HK-2 (cell line): ENCODE results near the gene ZFAND4.
"Not testable (repeated sequence)": the region's sequence is repeated elsewhere in the genome, so short reads cannot be mapped to it uniquely, and the experiment has no call there.

Experiments used
- DNase-seq: peaks from one replicate; pipeline ENCODE4 v3.0.0-alpha.2; 2018; ENCODE audit not compliant: unreplicated experiment

ZFAND4 gene

GRCh38 chr10:45672181-45673073 lies at the start of gene ZFAND4:
Gene ZFAND4 (minus strand): TSS chr10:45672772. CDS start chr10:45663725, 9,047 bp downstream.
- DNase-seq: peak; percentile 100

- DNase-seq: not testable (repeated sequence)
Measured at GRCh38 chr10:45721503-45721902, 48.9 kb upstream of the ZFAND4 start.

- DNase-seq: not testable (repeated sequence)
Measured at GRCh38 chr10:45717642-45718041, 45.1 kb upstream of the ZFAND4 start.

DNA sequence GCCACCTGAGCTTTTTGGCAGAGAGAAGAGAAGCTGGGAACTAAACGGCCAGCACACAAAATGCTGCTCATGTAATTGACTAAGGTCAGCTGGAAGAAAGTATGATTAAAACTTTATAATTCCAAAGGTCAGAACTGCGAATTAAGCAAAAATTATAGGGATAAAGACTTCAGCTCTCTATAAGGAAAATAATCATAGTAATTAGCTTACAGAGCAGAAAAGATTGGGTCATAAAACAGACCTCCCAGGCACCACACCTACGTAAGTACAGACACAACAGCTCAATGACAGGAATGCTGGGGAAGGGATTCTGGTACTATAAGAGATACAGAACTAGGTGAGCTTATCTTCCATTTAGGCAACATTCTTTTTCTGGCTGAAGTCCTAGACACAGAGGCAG lies 44.5 kb upstream of the ZFAND4 start:
- DNase-seq: not testable (repeated sequence)

- not testable (repeated sequence) for DNase-seq
Measured at GRCh38 chr10:45711223-45711622, 38.7 kb upstream of the ZFAND4 start.

DNA sequence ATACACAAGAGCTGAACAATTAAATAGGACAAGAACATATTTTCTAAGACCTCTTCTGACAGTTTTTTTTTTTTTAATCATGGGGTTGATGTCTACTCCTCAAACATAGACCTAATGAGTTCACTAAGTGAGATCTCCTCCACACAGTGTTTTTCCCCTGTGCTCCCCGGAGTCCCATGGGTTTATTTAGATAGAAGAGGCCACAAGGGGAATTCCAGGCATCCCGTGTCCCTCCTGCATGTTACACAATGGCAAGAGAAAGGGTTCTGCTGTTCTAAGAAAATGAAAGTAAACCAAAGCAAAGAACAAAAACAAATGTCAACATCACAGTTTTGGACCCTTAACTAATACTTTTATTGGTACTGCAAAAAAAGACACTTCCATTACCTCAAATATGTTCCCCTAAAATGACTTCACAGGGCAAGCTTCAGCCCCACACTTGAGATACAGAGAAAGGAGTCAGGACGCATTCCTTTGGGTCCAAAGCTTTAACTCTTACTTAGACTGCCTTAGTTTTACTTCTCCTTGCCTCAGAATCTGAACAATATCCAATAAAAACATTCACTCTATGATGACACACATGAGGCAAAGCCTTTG lies 37.7 kb upstream of the ZFAND4 start:
- not testable (repeated sequence) for DNase-seq

GRCh38 chr10:45678467-45678866 lies 5.9 kb upstream of the ZFAND4 start:
- DNase-seq: not testable (repeated sequence)

GRCh38 chr10:45675388-45675787 lies 2.8 kb upstream of the ZFAND4 start:
- no peak for DNase-seq

DNA sequence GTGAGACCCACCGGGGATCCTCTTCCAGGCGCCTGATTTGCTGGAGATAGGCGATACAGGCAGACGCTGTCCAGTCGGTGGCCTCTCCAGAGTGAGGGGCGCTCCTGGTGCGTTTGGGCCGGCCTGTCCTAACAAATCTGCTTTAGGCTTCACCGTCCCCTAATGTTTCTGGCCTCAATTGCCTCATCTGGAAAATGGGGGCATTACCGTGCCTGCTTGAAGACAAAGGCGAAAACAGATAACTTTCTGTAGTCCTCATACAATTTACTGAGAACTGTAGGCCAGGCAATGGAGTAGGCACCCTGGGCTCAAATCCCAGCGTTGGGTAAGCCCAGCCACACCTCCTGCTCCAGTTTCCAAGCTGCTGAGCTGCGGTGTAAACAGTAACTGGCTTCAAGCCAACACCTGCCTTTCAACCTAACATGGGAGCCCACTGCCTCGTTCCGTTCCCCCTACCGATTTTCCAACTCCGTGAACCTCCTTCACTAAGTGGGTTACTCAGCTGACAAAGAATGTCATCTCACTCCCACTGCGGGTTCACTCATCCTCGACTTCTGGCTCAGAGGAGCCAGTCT lies 589 bp upstream of the ZFAND4 start:
- peak; percentile 70 for DNase-seq

DNA sequence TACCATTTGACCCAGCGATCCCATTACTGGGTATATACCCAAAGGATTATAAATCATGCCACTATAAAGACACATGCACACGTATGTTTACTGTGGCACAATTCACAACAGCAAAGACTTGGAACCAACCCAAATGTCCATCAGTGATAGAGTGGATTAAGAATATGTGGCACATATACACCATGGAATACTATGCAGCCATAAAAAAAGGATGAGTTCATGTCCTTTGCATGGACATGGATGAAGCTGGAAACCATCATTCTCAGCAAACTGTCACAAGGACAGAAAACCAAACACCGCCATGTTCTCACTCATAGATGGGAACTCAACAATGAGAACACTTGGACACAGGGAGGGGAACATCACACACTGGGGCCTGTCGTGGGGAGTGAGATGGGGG lies 1.3 kb downstream of the ZFAND4 start:
- DNase-seq: not testable (repeated sequence)

DNA sequence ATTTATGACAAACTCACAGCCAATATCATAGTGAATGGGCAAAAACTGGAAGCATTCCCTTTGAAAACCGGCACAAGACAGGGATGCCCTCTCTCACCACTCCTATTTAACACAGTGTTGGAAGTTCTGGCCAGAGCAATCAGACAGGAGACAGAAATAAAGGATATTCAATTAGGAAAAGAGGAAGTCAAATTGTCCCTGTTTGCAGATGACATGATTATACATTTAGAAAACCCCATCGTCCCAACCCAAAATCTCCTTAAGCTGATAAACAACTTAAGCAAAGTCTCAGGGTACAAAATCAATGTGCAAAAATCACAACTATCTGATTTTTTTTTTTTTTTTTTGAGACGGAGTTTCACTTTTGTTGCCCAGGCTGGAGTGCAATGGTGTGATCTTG lies 2.7 kb downstream of the ZFAND4 start:
- not testable (repeated sequence) for DNase-seq

DNA sequence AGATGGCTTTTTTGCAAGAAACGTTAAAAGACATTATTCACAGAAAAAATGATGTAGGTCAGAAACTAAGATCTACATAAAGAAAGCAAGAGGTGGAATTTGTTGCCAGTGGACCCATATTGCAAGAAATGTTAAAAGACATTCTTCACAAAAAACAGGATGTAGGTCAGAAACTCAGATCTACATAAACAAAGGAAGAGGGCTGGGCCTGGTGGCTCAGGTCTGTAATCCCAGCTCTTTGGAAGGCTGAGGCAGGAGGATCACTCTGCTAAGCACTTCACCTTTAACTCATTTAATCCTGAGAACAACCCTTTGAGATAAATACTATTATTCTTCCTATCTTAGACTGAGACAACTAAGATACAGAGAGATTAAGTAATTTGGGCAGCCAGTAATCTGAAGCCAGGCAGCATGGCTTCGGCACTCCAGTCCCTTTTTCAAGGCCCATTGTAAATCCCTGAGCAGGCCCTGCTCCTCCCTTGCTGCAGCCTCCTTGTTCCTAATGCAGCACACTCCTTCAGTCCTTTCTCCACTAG lies 11.6 kb downstream of the ZFAND4 start:
- DNase-seq: no peak

DNA sequence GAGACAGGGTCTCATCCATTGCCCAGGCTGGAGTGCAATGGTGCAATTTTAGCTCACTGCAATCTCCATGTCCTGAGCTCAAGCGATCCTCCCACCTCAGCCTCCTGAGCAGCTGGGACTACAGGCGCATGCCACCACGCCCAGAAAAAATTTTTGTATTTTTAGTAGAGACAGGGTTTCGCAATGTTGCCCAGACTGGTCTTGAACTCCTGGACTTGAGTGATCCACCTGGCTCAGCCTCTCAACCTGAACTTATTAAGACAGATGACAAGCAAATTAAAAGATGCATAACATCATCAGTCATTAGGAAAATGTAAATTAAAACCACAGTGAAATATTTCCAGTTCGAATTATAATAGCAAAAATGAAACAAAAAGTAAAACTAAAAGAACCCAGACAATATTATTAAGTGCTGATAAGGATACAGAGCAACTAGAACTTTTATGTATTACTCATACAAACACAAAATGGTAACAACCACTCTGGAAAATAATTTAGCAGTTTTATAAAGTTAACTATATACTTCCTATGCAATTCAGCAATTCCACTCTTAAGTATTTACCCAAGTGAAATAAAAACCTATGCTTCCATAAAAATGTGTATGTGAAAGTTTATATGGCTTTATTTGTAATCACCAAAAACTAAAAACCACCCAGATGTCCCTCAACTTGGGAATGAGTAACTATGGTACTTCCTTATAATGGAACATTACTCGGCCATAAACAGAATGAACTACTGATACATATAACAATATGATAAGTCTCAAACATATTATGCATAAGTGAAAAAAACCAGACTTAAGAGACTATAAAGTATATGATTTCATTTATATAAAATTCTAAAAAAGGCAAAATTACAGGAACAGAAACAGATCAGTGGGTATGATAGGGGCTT lies 15.3 kb downstream of the ZFAND4 start:
- no peak for DNase-seq

DNA sequence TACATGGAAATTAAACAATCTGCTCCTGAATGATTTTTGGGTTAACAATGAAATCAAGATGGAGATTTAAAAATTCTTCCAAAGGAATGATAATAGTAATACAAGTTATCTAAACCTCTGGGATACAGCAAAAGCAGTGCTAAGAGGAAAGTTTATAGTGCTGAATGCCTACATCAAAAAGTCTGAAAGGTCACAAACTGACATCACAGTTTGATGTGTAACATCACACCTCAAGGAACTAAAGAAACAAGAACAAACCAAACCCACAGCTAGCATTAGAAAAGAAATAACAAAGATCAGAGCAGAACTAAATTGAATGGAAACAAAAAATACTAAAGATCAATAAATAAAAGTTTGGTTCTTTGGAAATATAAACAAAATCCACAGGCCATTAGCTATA lies 17.4 kb downstream of the ZFAND4 start:
- no peak for DNase-seq

DNA sequence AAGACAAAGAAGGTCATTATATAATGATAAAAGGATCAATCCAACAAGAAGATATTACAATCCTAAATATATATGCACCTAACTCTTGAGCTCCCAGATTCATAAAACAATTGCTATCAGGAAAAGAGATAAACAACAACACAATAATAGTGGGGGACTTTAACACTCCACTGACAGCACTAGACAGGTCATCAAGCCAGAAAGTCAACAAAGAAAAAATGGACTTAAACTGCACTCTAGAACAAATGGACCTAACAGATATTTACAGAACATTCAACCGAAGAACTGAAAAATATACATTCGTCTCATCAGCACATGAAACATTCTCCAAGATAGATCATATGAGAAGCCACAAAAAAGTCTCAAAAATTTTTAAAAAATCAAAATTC lies 17.8 kb downstream of the ZFAND4 start:
- not testable (repeated sequence) for DNase-seq

- DNase-seq: no peak
Measured at GRCh38 chr10:45653454-45653853, 19.1 kb downstream of the ZFAND4 start.

- no peak for DNase-seq
Measured at GRCh38 chr10:45652511-45652910, 20.1 kb downstream of the ZFAND4 start.

- DNase-seq: no peak
Measured at GRCh38 chr10:45649296-45649695, 23.3 kb downstream of the ZFAND4 start.

- no peak for DNase-seq
Measured at GRCh38 chr10:45647118-45647517, 25.5 kb downstream of the ZFAND4 start.

GRCh38 chr10:45646384-45647050 lies 26.1 kb downstream of the ZFAND4 start:
- no peak for DNase-seq

DNA sequence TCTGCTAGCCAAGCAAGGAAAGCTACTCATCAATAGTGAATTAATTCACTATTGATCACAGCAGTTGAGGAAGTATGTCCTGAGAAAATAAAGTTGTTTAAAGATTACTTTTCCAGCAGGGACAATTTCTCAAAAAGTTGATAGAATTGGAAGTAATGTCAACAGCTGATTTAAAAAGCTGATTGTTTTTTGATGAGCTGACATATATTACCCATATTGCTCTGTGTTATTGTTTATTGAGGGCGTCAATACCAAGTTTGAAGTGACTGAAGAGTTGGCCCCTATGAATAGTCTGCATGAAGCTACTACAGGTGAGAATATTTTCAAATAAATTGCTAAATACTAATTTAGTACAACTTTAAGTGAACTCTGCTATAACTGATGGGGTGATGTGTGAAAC lies 28.0 kb downstream of the ZFAND4 start:
- DNase-seq: no peak
